ENCODE data around the gene GPR37.

DNA sequence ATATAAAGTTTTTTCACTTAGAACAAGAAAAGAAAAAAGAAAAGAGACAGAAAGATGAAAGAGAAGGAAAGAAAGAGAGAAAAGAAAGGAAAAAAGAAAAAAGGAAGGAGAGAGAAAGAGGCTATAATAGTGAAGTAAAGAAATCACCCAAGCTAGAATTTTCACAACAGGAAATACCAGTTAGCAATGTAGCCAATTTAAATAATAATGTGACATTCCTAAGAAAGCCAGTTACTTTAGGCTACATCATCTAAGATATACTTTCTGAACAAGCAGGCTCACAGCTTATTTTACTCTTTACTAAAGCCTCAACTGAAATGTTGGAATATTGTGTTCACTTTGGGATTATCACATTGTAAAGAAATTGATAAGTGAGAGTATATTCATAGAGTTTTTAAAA is 53.6 kb downstream of the GPR37 start:
- no peak for TF ChIP-seq TCF7L2 (IDR thresholded peaks at IDR 0.05; ENCODE audit: low read depth, low read length)
- no peak for TF ChIP-seq POLR2AphosphoS5 (IDR thresholded peaks at IDR 0.05; ENCODE audit: low read depth, low read length)

Data from Panc1 (cell line).